ENCODE measurements around the gene MORC1. TPM values are rescaled to one million over a fixed set of nuclear protein-coding genes. Genes with fewer than 3 reads are reported as not detected.

Gene MORC1
- total RNA-seq, 1 donor from 2014 or later: not detected

GRCh38 chr3:109021556-109021955, 96.4 kb downstream of the MORC1 start:
- H3K9me3 ChIP-seq (ENCODE audit: low read depth): no peaks in the 10 kb centered on the region
- Mint-ChIP-seq H3K4me1 (peaks cover 4% of the 10 kb centered on the region), H3K9me3 (no peaks in the 10 kb centered on the region), H3K36me3 (no peaks in the 10 kb centered on the region), H3K4me3 (no peak overlapping the region), H3K27ac (no peak overlapping the region), H3K27me3 (ENCODE audit: insufficient read depth, low read depth) (no peaks in the 10 kb centered on the region)
- no peaks in the 10 kb centered on the region for H3F3A ChIP-seq (ENCODE audit: low read depth)
- H3K79me2 ChIP-seq (ENCODE audit: low read depth): no peaks in the 10 kb centered on the region
- H4K20me1 ChIP-seq (ENCODE audit: low read depth): no peaks in the 10 kb centered on the region
- H3K27me3 ChIP-seq: no peaks in the 10 kb centered on the region
- H3K27ac ChIP-seq: no peak overlapping the region
- H3K4me1 ChIP-seq: no peaks in the 10 kb centered on the region
- DNase-seq (ENCODE audit: low spot score): no peak
- TF ChIP-seq EZH2phosphoT487 (IDR thresholded peaks at IDR 0.05): no peak
- TF ChIP-seq, protein P1, sequence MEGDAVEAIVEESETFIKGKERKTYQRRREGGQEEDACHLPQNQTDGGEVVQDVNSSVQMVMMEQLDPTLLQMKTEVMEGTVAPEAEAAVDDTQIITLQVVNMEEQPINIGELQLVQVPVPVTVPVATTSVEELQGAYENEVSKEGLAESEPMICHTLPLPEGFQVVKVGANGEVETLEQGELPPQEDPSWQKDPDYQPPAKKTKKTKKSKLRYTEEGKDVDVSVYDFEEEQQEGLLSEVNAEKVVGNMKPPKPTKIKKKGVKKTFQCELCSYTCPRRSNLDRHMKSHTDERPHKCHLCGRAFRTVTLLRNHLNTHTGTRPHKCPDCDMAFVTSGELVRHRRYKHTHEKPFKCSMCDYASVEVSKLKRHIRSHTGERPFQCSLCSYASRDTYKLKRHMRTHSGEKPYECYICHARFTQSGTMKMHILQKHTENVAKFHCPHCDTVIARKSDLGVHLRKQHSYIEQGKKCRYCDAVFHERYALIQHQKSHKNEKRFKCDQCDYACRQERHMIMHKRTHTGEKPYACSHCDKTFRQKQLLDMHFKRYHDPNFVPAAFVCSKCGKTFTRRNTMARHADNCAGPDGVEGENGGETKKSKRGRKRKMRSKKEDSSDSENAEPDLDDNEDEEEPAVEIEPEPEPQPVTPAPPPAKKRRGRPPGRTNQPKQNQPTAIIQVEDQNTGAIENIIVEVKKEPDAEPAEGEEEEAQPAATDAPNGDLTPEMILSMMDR (IDR thresholded peaks at IDR 0.05): no peak
- TF ChIP-seq EZH2 (IDR thresholded peaks at IDR 0.05): no peak
- no peak overlapping the region for H2AFZ ChIP-seq (replicated peaks)
- H3K9ac ChIP-seq: no peak overlapping the region
- no peak overlapping the region for H3K4me3 ChIP-seq
- no peaks in the 10 kb centered on the region for H3K36me3 ChIP-seq
- H3K4me2 ChIP-seq: no peak overlapping the region

DNA sequence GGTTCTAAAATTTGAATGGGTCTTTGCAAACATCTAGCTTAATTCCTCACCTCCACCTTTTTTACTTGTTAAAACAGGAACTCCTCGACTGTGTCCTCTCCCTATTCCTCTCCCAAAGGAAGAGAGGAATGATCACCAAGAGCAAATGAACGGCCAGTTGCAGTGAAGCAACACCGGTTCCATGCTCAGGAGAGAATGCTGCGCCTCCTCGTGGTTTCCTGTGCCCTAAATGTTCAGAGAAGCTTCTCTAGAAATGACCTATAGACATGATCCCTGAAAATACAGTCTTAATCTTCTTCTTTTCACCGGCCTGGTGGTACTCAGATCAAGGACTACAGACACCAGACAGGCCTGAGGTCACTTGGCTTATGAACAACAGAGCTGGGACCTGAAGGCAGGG, 99.1 kb downstream of the MORC1 start:
- Mint-ChIP-seq H3K27me3 (ENCODE audit: insufficient read depth, low read depth) (peaks cover 2% of the 10 kb centered on the region), H3K27ac (no peak overlapping the region), H3K4me3 (no peak overlapping the region), H3K4me1 (peaks cover 4% of the 10 kb centered on the region), H3K9me3 (no peaks in the 10 kb centered on the region), H3K36me3 (no peaks in the 10 kb centered on the region)
- H3K9me3 ChIP-seq (ENCODE audit: low read depth): no peaks in the 10 kb centered on the region
- DNase-seq (ENCODE audit: low spot score): no peak
- no peak overlapping the region for H3K27ac ChIP-seq
- H3K36me3 ChIP-seq: no peaks in the 10 kb centered on the region
- H3K79me2 ChIP-seq (ENCODE audit: low read depth): no peaks in the 10 kb centered on the region
- no peak overlapping the region for H3K9ac ChIP-seq
- H3K4me3 ChIP-seq: no peak overlapping the region
- no peaks in the 10 kb centered on the region for H4K20me1 ChIP-seq (ENCODE audit: low read depth)
- no peaks in the 10 kb centered on the region for H3K4me1 ChIP-seq
- H2AFZ ChIP-seq (replicated peaks): peak overlapping the region; percentile 71
- no peak for TF ChIP-seq EZH2phosphoT487 (IDR thresholded peaks at IDR 0.05)
- TF ChIP-seq, protein P1 (IDR thresholded peaks at IDR 0.05): no peak
- TF ChIP-seq EZH2 (IDR thresholded peaks at IDR 0.05): no peak
- no peaks in the 10 kb centered on the region for H3F3A ChIP-seq (ENCODE audit: low read depth)
- no peak overlapping the region for H3K4me2 ChIP-seq
- no peaks in the 10 kb centered on the region for H3K27me3 ChIP-seq

DNA sequence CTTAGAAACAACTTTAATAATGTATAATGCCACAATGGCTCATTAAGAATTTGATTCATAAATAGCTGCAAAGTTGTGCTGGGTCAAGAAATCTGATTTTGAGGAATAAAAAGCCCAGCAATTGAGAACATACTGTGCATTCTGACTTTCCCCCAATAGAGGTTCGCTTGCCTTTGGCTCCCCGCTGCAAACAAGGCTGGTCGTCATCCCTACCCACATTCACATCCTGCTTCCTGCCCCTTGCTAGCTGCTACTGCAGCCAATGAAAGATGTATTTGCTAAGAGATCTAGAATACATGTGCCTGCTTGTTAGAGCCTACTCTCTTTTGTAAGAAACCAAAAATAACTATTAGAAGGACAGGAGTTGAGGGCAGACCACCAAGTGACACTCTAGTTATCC, 112.5 kb downstream of the MORC1 start:
- H3K27ac Mint-ChIP-seq: no peak overlapping the region
- Histone ChIP-seq H3K4me2 (no peak overlapping the region), H3K27me3 (no peaks in the 10 kb centered on the region), H3K27ac (no peak overlapping the region), H3K36me3 (no peaks in the 10 kb centered on the region), H4K20me1 (ENCODE audit: low read depth) (no peaks in the 10 kb centered on the region), H3F3A (ENCODE audit: low read depth) (no peaks in the 10 kb centered on the region), H3K9ac (no peak overlapping the region), H3K4me1 (no peaks in the 10 kb centered on the region), H3K79me2 (ENCODE audit: low read depth) (no peaks in the 10 kb centered on the region), H3K9me3 (ENCODE audit: low read depth) (no peaks in the 10 kb centered on the region), H2AFZ (replicated peaks) (peak overlapping the region; percentile 31), H3K4me3 (no peak overlapping the region)
- no peaks in the 10 kb centered on the region for H3K4me1 Mint-ChIP-seq
- DNase-seq (ENCODE audit: low spot score): no peak
- H3K4me3 Mint-ChIP-seq: no peak overlapping the region
- no peaks in the 10 kb centered on the region for H3K9me3 Mint-ChIP-seq
- no peaks in the 10 kb centered on the region for H3K36me3 Mint-ChIP-seq
- TF ChIP-seq EZH2 (IDR thresholded peaks at IDR 0.05): no peak
- TF ChIP-seq EZH2phosphoT487 (IDR thresholded peaks at IDR 0.05): no peak
- TF ChIP-seq, protein P1 (IDR thresholded peaks at IDR 0.05): no peak
- no peaks in the 10 kb centered on the region for H3K27me3 Mint-ChIP-seq (ENCODE audit: insufficient read depth, low read depth)
